Hepatocyte (in vitro differentiated cells): Measurements from ENCODE around the gene NPM1. TPM values are rescaled to one million over a fixed set of nuclear protein-coding genes. Genes with fewer than 3 reads are reported as not detected.
"Not testable (repeated sequence)": the region's sequence is repeated elsewhere in the genome, so short reads cannot be mapped to it uniquely, and the experiment has no call there.

Experiments
- DNase-seq: peaks from one replicate; pipeline ENCODE4 v3.0.0-alpha.2; 2016; ENCODE audit warnings: low spot score
- H2AFZ ChIP-seq: fragments of 200-600 bp; sonication (generic); 2 replicates; pipeline ENCODE4 v1.6.0; 2016; ENCODE audit warnings: antibody characterized with exemption, mild to moderate bottlenecking
- H3K27ac ChIP-seq: fragments of 200-600 bp; sonication (generic); 2 replicates; pipeline ENCODE4 v1.5.1; 2016; ENCODE audit warnings: mild to moderate bottlenecking
- H3K27me3 ChIP-seq: fragments of 200-600 bp; sonication (generic); 2 replicates; pipeline ENCODE4 v1.6.1; 2016
- H3K36me3 ChIP-seq: fragments of 200-600 bp; sonication (generic); replicated peaks from 2 replicates; pipeline ENCODE4 v1.5.1; 2016; ENCODE audit warnings: low read depth; ENCODE audit not compliant: insufficient read depth
- H3K4me1 ChIP-seq: fragments of 200-600 bp; sonication (generic); 2 replicates; pipeline ENCODE4 v1.5.1; 2016; ENCODE audit warnings: mild to moderate bottlenecking, moderate library complexity; ENCODE audit not compliant: insufficient read depth
- H3K4me2 ChIP-seq: fragments of 200-600 bp; sonication (generic); 2 replicates; pipeline ENCODE4 v1.6.0; 2016
- H3K4me3 ChIP-seq: fragments of 200-600 bp; sonication (generic); 2 replicates; pipeline ENCODE4 v1.5.1; 2016; ENCODE audit warnings: mild to moderate bottlenecking
- H3K79me2 ChIP-seq: fragments of 200-600 bp; sonication (generic); 2 replicates; pipeline ENCODE4 v1.6.0; 2017; ENCODE audit warnings: mild to moderate bottlenecking
- H3K9me2 ChIP-seq: fragments of 200-600 bp; sonication (generic); replicated peaks from 2 replicates; pipeline ENCODE4 v1.6.0; 2017; ENCODE audit warnings: mild to moderate bottlenecking; ENCODE audit not compliant: insufficient read depth
- H3K9me3 ChIP-seq: fragments of 200-600 bp; sonication (generic); 2 replicates; pipeline ENCODE4 v1.5.1; 2016; ENCODE audit warnings: low read depth, mild to moderate bottlenecking
- H4K20me1 ChIP-seq: fragments of 200-600 bp; sonication (generic); 2 replicates; pipeline ENCODE4 v1.6.0; 2016; ENCODE audit warnings: mild to moderate bottlenecking; ENCODE audit not compliant: insufficient read depth, poor library complexity, severe bottlenecking
- CTCF ChIP-seq: fragments of 200-600 bp; sonication (generic); IDR thresholded peaks from 2 replicates; pipeline ENCODE4 v1.5.1; 2016; ENCODE audit warnings: antibody characterized with exemption, mild to moderate bottlenecking; ENCODE audit not compliant: poor library complexity
- EZH2 ChIP-seq: fragments of 200-600 bp; sonication (generic); IDR thresholded peaks from 2 replicates; pipeline ENCODE4 v1.6.1; 2016; ENCODE audit warnings: antibody characterized with exemption, mild to moderate bottlenecking, borderline replicate concordance
- EZH2phosphoT487 ChIP-seq: fragments of 200-600 bp; sonication (generic); IDR thresholded peaks from one replicate; pipeline ENCODE4 v1.6.1; 2018; ENCODE audit warnings: antibody characterized with exemption, mild to moderate bottlenecking, low read depth, moderate library complexity; ENCODE audit not compliant: unreplicated experiment, severe bottlenecking
- WGBS: methylation state at CpG from one replicate; pipeline ENCODE4 v1.1.6; 2016; ENCODE audit warnings: low lambda C conversion rate; ENCODE audit errors: missing lambda C conversion rate; 5-methylcytosine and 5-hydroxymethylcytosine counted together
- polyA plus RNA-seq: library from polyadenylated mRNA; unstranded; fragments of >200 nt; fragmentation: Nextera tagmentation; extraction: Ambion mirVana; gene quantifications from 2 replicates; pipeline ENCODE4 v1.2.1, GENCODE V29; 2016
- total RNA-seq: library from RNA; depleted of rRNA; stranded (reverse); fragments of >200 nt; gene quantifications from 2 replicates; pipeline ENCODE4 v1.2.3, GENCODE V29; 2014

NPM1 gene
- total and polyA plus RNA-seq, 2 experiments from 2014 or later = 443 to 1,088 TPM

GRCh38 chr5:171392585-171393159 lies 5.0 kb downstream of the NPM1 start:
- no peaks in the 10 kb centered on the region for H3K9me3 ChIP-seq
- no peak overlapping the region for H3K4me3 ChIP-seq
- H3K4me1 ChIP-seq = peaks cover 20% of the 10 kb centered on the region
- TF ChIP-seq EZH2 (no peak), EZH2phosphoT487 (no peak), CTCF (no peak)
- no peak overlapping the region for H3K4me2 ChIP-seq
- no peak overlapping the region for H3K27ac ChIP-seq
- DNase-seq = no peak
- H3K36me3 ChIP-seq = peaks cover 3% of the 10 kb centered on the region
- H3K79me2 ChIP-seq = peaks cover 98% of the 10 kb centered on the region
- H4K20me1 ChIP-seq = peaks cover 96% of the 10 kb centered on the region
- H3K27me3 ChIP-seq = no peaks in the 10 kb centered on the region
- 94% methylated on average over 4 of the region's 4 CpGs for WGBS
- no peak overlapping the region for H2AFZ ChIP-seq
- H3K9me2 ChIP-seq = no peaks in the 10 kb centered on the region

GRCh38 chr5:171395042-171395441 lies 7.4 kb downstream of the NPM1 start:
- DNase-seq = no peak
- 98% methylated on average over 7 of the region's 7 CpGs for WGBS
- no peak overlapping the region for H3K4me2 ChIP-seq
- H3K9me3 ChIP-seq = no peaks in the 10 kb centered on the region
- no peak for TF ChIP-seq EZH2phosphoT487
- no peak for TF ChIP-seq EZH2
- TF ChIP-seq CTCF = no peak
- H3K4me1 ChIP-seq = peaks cover 13% of the 10 kb centered on the region
- peaks cover 3% of the 10 kb centered on the region for H3K36me3 ChIP-seq
- no peaks in the 10 kb centered on the region for H3K27me3 ChIP-seq
- H2AFZ ChIP-seq = no peak overlapping the region
- peaks cover 100% of the 10 kb centered on the region for H3K79me2 ChIP-seq
- peaks cover 100% of the 10 kb centered on the region for H4K20me1 ChIP-seq
- no peak overlapping the region for H3K27ac ChIP-seq
- no peaks in the 10 kb centered on the region for H3K9me2 ChIP-seq
- no peak overlapping the region for H3K4me3 ChIP-seq

- not testable (repeated sequence) for H3K27ac ChIP-seq, H3K27me3 ChIP-seq, H3K4me2 ChIP-seq, H3K4me3 ChIP-seq, H2AFZ ChIP-seq, H3K36me3 ChIP-seq, H3K9me3 ChIP-seq, H3K4me1 ChIP-seq, DNase-seq, H3K9me2 ChIP-seq
- Histone ChIP-seq H4K20me1 (peaks cover 96% of the 10 kb centered on the region), H3K79me2 (peaks cover 100% of the 10 kb centered on the region)
- 88% methylated on average over 11 of the region's 11 CpGs for WGBS
These were observed 8.9 kb downstream of the NPM1 start for GRCh38 chr5:171396583-171396982.

- H3K4me3 ChIP-seq = no peak overlapping the region
- no peak overlapping the region for H2AFZ ChIP-seq
- peaks cover 12% of the 10 kb centered on the region for H3K36me3 ChIP-seq
- no peaks in the 10 kb centered on the region for H3K9me2 ChIP-seq
- peaks cover 96% of the 10 kb centered on the region for H3K79me2 ChIP-seq
- H3K9me3 ChIP-seq = no peaks in the 10 kb centered on the region
- H3K27ac ChIP-seq = no peak overlapping the region
- H3K4me1 ChIP-seq = no peaks in the 10 kb centered on the region
- H3K27me3 ChIP-seq = no peaks in the 10 kb centered on the region
- no peak for TF ChIP-seq CTCF
- TF ChIP-seq EZH2phosphoT487 = no peak
- no peak for TF ChIP-seq EZH2
- no peak for DNase-seq
- peaks cover 92% of the 10 kb centered on the region for H4K20me1 ChIP-seq
- WGBS = 92% methylated on average over 2 of the region's 2 CpGs
- H3K4me2 ChIP-seq = no peak overlapping the region
These were observed 9.5 kb downstream of the NPM1 start for GRCh38 chr5:171397190-171397589.
